CD4-positive, alpha-beta T cell (primary cell): Measurements from ENCODE around the gene SOS1. TPM values are rescaled to one million over a fixed set of nuclear protein-coding genes. Genes with fewer than 3 reads are reported as not detected.
A peak's percentile ranks its signal among the peaks of the same experiment; 100 is the strongest.

Experiments used
- ATAC-seq: fragments of 200-7000 bp; cut with Tn5 transposase; one replicate; pipeline ENCODE4 v1.10.0; 2022; ENCODE audit warnings: mild to moderate bottlenecking; ENCODE audit not compliant: poor library complexity
- CTCF ChIA-PET: fragments of 350-600 bp; sonication (Branson Sonifier 250); formaldehyde crosslinking; loops from one replicate; lab custom pipeline; 2021; ENCODE audit warnings: antibody characterized with exemption, inconsistent platforms; lab: Charles Lee
- POLR2A ChIA-PET: fragments of 350-600 bp; sonication (Branson Sonifier 250); formaldehyde crosslinking; loops from one replicate; lab custom pipeline; 2021; ENCODE audit warnings: antibody characterized with exemption, inconsistent platforms; lab: Charles Lee
- DNase-seq, 14 experiments: peaks; one replicate each; pipeline ENCODE4 v3.0.0-alpha.2; 2013 to 2020; ENCODE audit warnings: mixed read lengths in 2 of 14
- H3K27ac ChIP-seq, 2 donors: one replicate each; pipeline versions ENCODE4 v1.5.1 to v1.7.0; 2013; ENCODE audit warnings: low read length in 2 of 2, low read depth in 1 of 2, mild to moderate bottlenecking in 1 of 2
- H3K27me3 ChIP-seq, 2 experiments: 1 replicate in 1 of 2; 2 replicates in 1 of 2; pipeline versions ENCODE4 v1.6.1 to v1.7.0; 2013; ENCODE audit warnings: low read length in 2 of 2, control low read depth in 1 of 2, mild to moderate bottlenecking in 1 of 2, moderate library complexity in 1 of 2; ENCODE audit not compliant: insufficient read depth in 2 of 2, control insufficient read depth in 1 of 2
- H3K36me3 ChIP-seq: one replicate; pipeline ENCODE4 v1.6.1; 2013; ENCODE audit warnings: low read length, control low read depth; ENCODE audit not compliant: insufficient read depth
- H3K4me1 ChIP-seq: one replicate; pipeline ENCODE4 v1.6.1; 2013; ENCODE audit warnings: low read length, control low read depth; ENCODE audit not compliant: insufficient read depth
- H3K4me3 ChIP-seq: one replicate; pipeline ENCODE4 v1.5.1; 2013; ENCODE audit warnings: mild to moderate bottlenecking, low read length, moderate library complexity
- H3K9me3 ChIP-seq, 2 experiments: 1 replicate in 1 of 2; 2 replicates in 1 of 2; pipeline versions ENCODE4 v1.6.1 to v1.7.0; 2013; ENCODE audit warnings: low read length in 2 of 2, mild to moderate bottlenecking in 2 of 2, control low read depth in 1 of 2, moderate library complexity in 1 of 2; ENCODE audit not compliant: control insufficient read depth in 1 of 2, insufficient read depth in 1 of 2
- H3K27ac Mint-ChIP-seq: one replicate; pipeline ENCODE4 v1.8.0; 2020; ENCODE audit warnings: mixed read lengths
- H3K27me3 Mint-ChIP-seq: one replicate; pipeline ENCODE4 v1.8.0; 2021; ENCODE audit warnings: mixed read lengths
- H3K36me3 Mint-ChIP-seq: one replicate; pipeline ENCODE4 v1.8.0; 2021; ENCODE audit warnings: low read depth, mixed read lengths
- H3K4me1 Mint-ChIP-seq: one replicate; pipeline ENCODE4 v1.8.0; 2021; ENCODE audit warnings: low read depth, mixed read lengths
- H3K4me3 Mint-ChIP-seq: one replicate; pipeline ENCODE4 v1.8.0; 2020; ENCODE audit warnings: mild to moderate bottlenecking, mixed read lengths
- H3K9me3 Mint-ChIP-seq: one replicate; pipeline ENCODE4 v1.8.0; 2020; ENCODE audit warnings: mixed read lengths
- CTCF ChIP-seq: fragments of 200-600 bp; IDR thresholded peaks from one replicate; pipeline ENCODE4 v1.8.0; 2022; ENCODE audit warnings: antibody characterized with exemption, mild to moderate bottlenecking
- intact Hi-C, 2 experiments: fragments of 100-400 bp; cut with DNase I in 1 of 2; cut with micrococcal nuclease in 1 of 2; formaldehyde crosslinking; loops; one replicate each; pipeline versions ENCODE4 v1.15.1 to v1.9.0; 2023 to 2025; cut with DNase I, micrococcal nuclease
- total RNA-seq, 174 experiments: library from RNA in 2 of 174; stranded (reverse) in 2 of 174; gene quantifications; one replicate each; pipeline ENCODE4 v1.2.3 and lab custom pipeline; 2021 to 2026

SOS1 gene
- total RNA-seq, 2 experiments from 2014 or later = 16.4 to 16.9 TPM

GRCh38 chr2:39099870-39100728 lies 20.8 kb downstream of the SOS1 start:
- Histone ChIP-seq H3K27me3 (no peaks in the 10 kb centered on the region), H3K4me1 (peaks cover 27% of the 10 kb centered on the region), H3K36me3 (no peaks in the 10 kb centered on the region), H3K27ac (no peak overlapping the region), H3K4me3 (no peak overlapping the region), H3K9me3 (no peaks in the 10 kb centered on the region)
- CTCF ChIA-PET = no interaction called here
- H3K4me1 Mint-ChIP-seq = peaks cover 72% of the 10 kb centered on the region
- H3K4me3 Mint-ChIP-seq = no peak overlapping the region
- peaks cover 13% of the 10 kb centered on the region for H3K36me3 Mint-ChIP-seq
- POLR2A ChIA-PET = interaction anchor here (1.4 kb wide), 1 partner anchor 21 kb away, joined by 3 read pairs; the partner anchor contains the start of gene SOS1
- intact Hi-C loops = no loop called here
- no peaks in the 10 kb centered on the region for H3K9me3 Mint-ChIP-seq
- peak in 1 of 14 experiments; percentile 22 for DNase-seq
- peak overlapping the region; percentile 1 for H3K27ac Mint-ChIP-seq
- peak; percentile 63 for ATAC-seq
- no peak for TF ChIP-seq CTCF
- no peaks in the 10 kb centered on the region for H3K27me3 Mint-ChIP-seq

- H3K4me1 Mint-ChIP-seq = peaks cover 72% of the 10 kb centered on the region
- peaks cover 29% of the 10 kb centered on the region for H3K4me1 ChIP-seq
- no peak overlapping the region for H3K27ac Mint-ChIP-seq
- no peaks in the 10 kb centered on the region for H3K27me3 ChIP-seq
- intact Hi-C loops = no loop called here
- no peaks in the 10 kb centered on the region for H3K9me3 ChIP-seq
- DNase-seq (no peak), ATAC-seq (no peak)
- no peaks in the 10 kb centered on the region for H3K36me3 ChIP-seq
- H3K27me3 Mint-ChIP-seq = no peaks in the 10 kb centered on the region
- H3K4me3 Mint-ChIP-seq = no peak overlapping the region
- TF ChIP-seq CTCF = no peak
- no peak overlapping the region for H3K27ac ChIP-seq
- H3K9me3 Mint-ChIP-seq = no peaks in the 10 kb centered on the region
- H3K36me3 Mint-ChIP-seq = peaks cover 17% of the 10 kb centered on the region
- no peak overlapping the region for H3K4me3 ChIP-seq
- ChIA-PET POLR2A (interaction anchor here (1.4 kb wide), 1 partner anchor 22 kb away, joined by 3 read pairs; the partner anchor contains the start of gene SOS1), CTCF (no interaction called here)
Observed at GRCh38 chr2:39099310-39099869, 21.5 kb downstream of the SOS1 start.

DNA sequence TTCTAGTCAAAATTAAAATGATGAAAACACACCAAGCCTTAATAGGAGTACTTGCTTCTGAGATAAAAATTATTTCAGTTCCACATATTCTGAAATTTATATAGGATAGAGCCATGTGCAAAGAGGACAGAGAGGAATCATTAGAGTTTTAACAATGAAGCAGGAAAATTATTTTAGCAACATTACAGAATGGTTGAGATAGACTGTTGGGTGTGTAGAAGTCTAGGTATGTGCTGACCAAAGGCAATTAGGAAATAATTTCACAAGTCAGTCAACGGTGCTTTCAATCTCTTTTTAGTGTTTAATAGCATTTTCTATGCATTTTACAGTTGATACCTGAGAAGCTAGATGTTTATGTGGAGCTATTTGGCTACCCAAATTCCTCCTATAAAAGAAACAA lies 25.2 kb downstream of the SOS1 start:
- H3K4me1 ChIP-seq = peaks cover 18% of the 10 kb centered on the region
- no peak for TF ChIP-seq CTCF
- no peak overlapping the region for H3K27ac ChIP-seq
- no peak overlapping the region for H3K4me3 ChIP-seq
- H3K9me3 Mint-ChIP-seq = no peaks in the 10 kb centered on the region
- no peaks in the 10 kb centered on the region for H3K27me3 Mint-ChIP-seq
- H3K4me3 Mint-ChIP-seq = no peak overlapping the region
- CTCF ChIA-PET = interaction anchor here (1.1 kb wide), 1 partner anchor 134 kb away, joined by 3 read pairs; no protein-coding TSS in a partner anchor
- no peak for DNase-seq
- peak overlapping the region; percentile 43 for H3K27ac Mint-ChIP-seq
- POLR2A ChIA-PET = interaction anchor here (0.8 to 2.6 kb wide), 3 partner anchors 13 to 25 kb away, joined by 3 to 10 read pairs (median 3); partner anchors contain the start of gene SOS1
- ATAC-seq = no peak
- intact Hi-C loops = no loop called here
- no peaks in the 10 kb centered on the region for H3K36me3 ChIP-seq
- peaks cover 76% of the 10 kb centered on the region for H3K4me1 Mint-ChIP-seq
- H3K27me3 ChIP-seq = no peaks in the 10 kb centered on the region
- H3K36me3 Mint-ChIP-seq = peaks cover 19% of the 10 kb centered on the region
- no peaks in the 10 kb centered on the region for H3K9me3 ChIP-seq
